ENCODE measurements around the gene CRYBA2. TPM values are rescaled to one million over a fixed set of nuclear protein-coding genes. Genes with fewer than 3 reads are reported as not detected.
A peak's percentile ranks its signal among the peaks of the same experiment; 100 is the strongest.

The CRYBA2 gene
- total and polyA plus RNA-seq, 9 of the 15 experiments (the other 6 are each of a cell fraction or from before 2014, with no cell fraction given), result 0.11 to 1.8 (median 0.62) TPM; not detected in 5

DNA sequence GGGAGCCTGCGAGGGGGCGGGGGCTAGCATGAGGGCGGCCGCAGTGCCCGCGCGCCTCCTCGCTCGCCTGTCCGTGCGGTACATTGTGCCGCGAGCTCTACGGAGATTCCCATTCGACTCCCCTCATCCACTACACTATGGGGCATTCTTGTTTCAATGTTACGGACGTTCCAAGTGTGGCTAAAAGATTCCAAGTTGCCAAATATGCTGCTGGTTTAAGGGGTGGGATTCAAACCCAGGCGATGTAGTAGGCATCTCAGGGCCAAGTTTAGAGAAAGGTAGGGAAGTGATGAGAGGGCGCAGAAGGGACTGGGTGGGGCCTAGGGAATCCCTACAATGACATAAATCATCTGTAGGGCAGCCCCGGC lies 10.0 kb upstream of the CRYBA2 start:
- Histone ChIP-seq H3K9ac (ENCODE audit: insufficient read depth in 1 of 2, low read depth in 2 of 2, low read length in 2 of 2) (no peak overlapping the region), H3K4me1 (replicated peaks in 1 of 2; ENCODE audit: control insufficient read depth in 2 of 2, insufficient read depth in 2 of 2, low read length in 2 of 2) (peaks cover 9 to 32% of the 10 kb centered on the region in 2 experiments), H3K27me3 (ENCODE audit: control insufficient read depth in 2 of 2, insufficient read depth in 2 of 2, low read length in 2 of 2) (peaks cover 0 to 32% of the 10 kb centered on the region in 2 experiments; a peak in 2 of 5 replicates), H4K20me1 (replicated peaks; ENCODE audit: control insufficient read depth, insufficient read depth, low read length) (no peaks in the 10 kb centered on the region), H3K9me1 (ENCODE audit: control insufficient read depth, insufficient read depth, low read length) (no peaks in the 10 kb centered on the region), H3K36me3 (ENCODE audit: control insufficient read depth, insufficient read depth, low read length) (no peaks in the 10 kb centered on the region), H3K79me2 (ENCODE audit: control insufficient read depth, insufficient read depth, low read length) (no peaks in the 10 kb centered on the region), H3K4me3 (no peak overlapping the region), H3K4me2 (ENCODE audit: insufficient read depth, low read length) (no peak overlapping the region; the same call in 1 of the 2 replicates), H2AFZ (ENCODE audit: low read depth, low read length) (no peak overlapping the region), H3K27ac (ENCODE audit: extremely low read depth, low read depth, low read length) (no peak overlapping the region), H3K9me3 (replicated peaks; ENCODE audit: control insufficient read depth, insufficient read depth, low read depth, low read length) (no peaks in the 10 kb centered on the region)
- intact Hi-C loops (cut with micrococcal nuclease) (no loop called here), in situ Hi-C loops (cut with MboI) (no loop called here)
- BruUV-seq (replicated peaks), result no TSS peak
- DNase-seq (ENCODE audit: extremely low read depth in 1 of 4, low spot score in 3 of 4), result no peak
- ATAC-seq, result no peak
- ChIA-PET CTCF (ENCODE audit: low intra/inter-chr PET ratio) (interaction anchor here (0.9 kb wide), 1 partner anchor 127 kb away, joined by 3 read pairs; no protein-coding TSS in a partner anchor), POLR2A (interaction anchor here (0.7 kb wide), 1 partner anchor 33 kb away, joined by 3 read pairs; no protein-coding TSS in a partner anchor)
- FAIRE-seq, result no peak
- 2% methylated on average over 20 of the region's 20 CpGs for WGBS (ENCODE audit: insufficient coverage, low coverage, missing lambda C conversion rate)
- TF ChIP-seq HDGF (IDR thresholded peaks at IDR 0.05), result no peak
- TF ChIP-seq EGR1 (conservative IDR thresholded peaks at IDR 0.05), result peak; percentile 38; the same call in 1 of the 2 replicates
- TF ChIP-seq TFAP4 (CRISPR knock-in tag; IDR thresholded peaks at IDR 0.05; ENCODE audit: borderline replicate concordance), result no peak
- no peak for TF ChIP-seq SAFB (IDR thresholded peaks at IDR 0.05; ENCODE audit: borderline replicate concordance, low read depth, low read length)
- TF ChIP-seq SMC3 (conservative IDR thresholded peaks at IDR 0.05; ENCODE audit: insufficient read depth, low read depth, low read length), result no peak
- no peak for TF ChIP-seq ZNF639 (CRISPR knock-in tag; conservative IDR thresholded peaks at IDR 0.05 in 1 of 2, IDR thresholded peaks at IDR 0.05 in 1 of 2)
- peak; percentile 43; the same call in 1 of the 2 replicates for TF ChIP-seq RB1 (IDR thresholded peaks at IDR 0.05; ENCODE audit: low read depth)
- no peak for TF ChIP-seq KAT2B (IDR thresholded peaks at IDR 0.05; ENCODE audit: low read depth, low read length)
- TF ChIP-seq ZNF79 (CRISPR knock-in tag; IDR thresholded peaks at IDR 0.05; ENCODE audit: low read depth), result no peak
- TF ChIP-seq ZNF311 (CRISPR knock-in tag; IDR thresholded peaks at IDR 0.05), result no peak
- TF ChIP-seq, protein P1, sequence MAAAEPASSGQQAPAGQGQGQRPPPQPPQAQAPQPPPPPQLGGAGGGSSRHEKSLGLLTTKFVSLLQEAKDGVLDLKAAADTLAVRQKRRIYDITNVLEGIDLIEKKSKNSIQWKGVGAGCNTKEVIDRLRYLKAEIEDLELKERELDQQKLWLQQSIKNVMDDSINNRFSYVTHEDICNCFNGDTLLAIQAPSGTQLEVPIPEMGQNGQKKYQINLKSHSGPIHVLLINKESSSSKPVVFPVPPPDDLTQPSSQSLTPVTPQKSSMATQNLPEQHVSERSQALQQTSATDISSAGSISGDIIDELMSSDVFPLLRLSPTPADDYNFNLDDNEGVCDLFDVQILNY (CRISPR knock-in tag; IDR thresholded peaks at IDR 0.05), result no peak
- no peak for TF ChIP-seq LARP7 (IDR thresholded peaks at IDR 0.05)
- no peak for TF ChIP-seq DIDO1 (tag; IDR thresholded peaks at IDR 0.05; ENCODE audit: low read depth)
- TF ChIP-seq, protein P2, sequence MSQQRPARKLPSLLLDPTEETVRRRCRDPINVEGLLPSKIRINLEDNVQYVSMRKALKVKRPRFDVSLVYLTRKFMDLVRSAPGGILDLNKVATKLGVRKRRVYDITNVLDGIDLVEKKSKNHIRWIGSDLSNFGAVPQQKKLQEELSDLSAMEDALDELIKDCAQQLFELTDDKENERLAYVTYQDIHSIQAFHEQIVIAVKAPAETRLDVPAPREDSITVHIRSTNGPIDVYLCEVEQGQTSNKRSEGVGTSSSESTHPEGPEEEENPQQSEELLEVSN (IDR thresholded peaks at IDR 0.05; ENCODE audit: borderline replicate concordance in 1 of 2, extremely low read depth in 1 of 2, insufficient read depth in 1 of 2, insufficient read length in 1 of 2, low read depth in 1 of 2, low read length in 1 of 2, poor library complexity in 1 of 2, severe bottlenecking in 1 of 2), result peak in 1 of 2 experiments; percentile 63
- no peak for TF ChIP-seq ZNF282 (CRISPR knock-in tag; IDR thresholded peaks at IDR 0.05)
- TF ChIP-seq, protein P3, sequence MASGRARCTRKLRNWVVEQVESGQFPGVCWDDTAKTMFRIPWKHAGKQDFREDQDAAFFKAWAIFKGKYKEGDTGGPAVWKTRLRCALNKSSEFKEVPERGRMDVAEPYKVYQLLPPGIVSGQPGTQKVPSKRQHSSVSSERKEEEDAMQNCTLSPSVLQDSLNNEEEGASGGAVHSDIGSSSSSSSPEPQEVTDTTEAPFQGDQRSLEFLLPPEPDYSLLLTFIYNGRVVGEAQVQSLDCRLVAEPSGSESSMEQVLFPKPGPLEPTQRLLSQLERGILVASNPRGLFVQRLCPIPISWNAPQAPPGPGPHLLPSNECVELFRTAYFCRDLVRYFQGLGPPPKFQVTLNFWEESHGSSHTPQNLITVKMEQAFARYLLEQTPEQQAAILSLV (tag; IDR thresholded peaks at IDR 0.05), result no peak
- no peak for TF ChIP-seq NRF1 (conservative IDR thresholded peaks at IDR 0.05 in 1 of 2, IDR thresholded peaks at IDR 0.05 in 1 of 2)

All from K562 (cell line).